Activated B cell treated with CpG ODN at 0.5 μM for 24 hours (primary cell): ENCODE data around the gene NFKBIZ. TPM values are rescaled to one million over a fixed set of nuclear protein-coding genes. Genes with fewer than 3 reads are reported as not detected.

Experiments used
- ATAC-seq: fragments of 200-7000 bp; cut with Tn5 transposase; one replicate; pipeline ENCODE4 v1.10.0; 2021; ENCODE audit warnings: low read depth, mild to moderate bottlenecking, moderate library complexity
- CTCF ChIA-PET: fragments of 350-600 bp; sonication (Branson Sonifier 250); formaldehyde crosslinking; loops from one replicate; lab custom pipeline; 2021; ENCODE audit warnings: antibody characterized with exemption; lab: Charles Lee
- POLR2A ChIA-PET: fragments of 350-600 bp; sonication (Branson Sonifier 250); formaldehyde crosslinking; loops from one replicate; lab custom pipeline; 2021; ENCODE audit warnings: antibody characterized with exemption; lab: Charles Lee
- DNase-seq: peaks from one replicate; pipeline ENCODE4 v3.0.0; 2022
- H3K27ac Mint-ChIP-seq: one replicate; pipeline ENCODE4 v1.8.0; 2020; ENCODE audit warnings: mixed read lengths
- H3K27me3 Mint-ChIP-seq: one replicate; pipeline ENCODE4 v1.8.0; 2021; ENCODE audit warnings: mixed read lengths
- H3K36me3 Mint-ChIP-seq: one replicate; pipeline ENCODE4 v1.8.0; 2021; ENCODE audit warnings: low read depth, mixed read lengths
- H3K4me1 Mint-ChIP-seq: one replicate; pipeline ENCODE4 v1.8.0; 2021; ENCODE audit warnings: mixed read lengths
- H3K4me3 Mint-ChIP-seq: one replicate; pipeline ENCODE4 v1.8.0; 2020; ENCODE audit warnings: mild to moderate bottlenecking, mixed read lengths
- H3K9me3 Mint-ChIP-seq: one replicate; pipeline ENCODE4 v1.8.0; 2020; ENCODE audit warnings: mixed read lengths
- intact Hi-C: fragments of 100-400 bp; cut with micrococcal nuclease; formaldehyde crosslinking; loops from one replicate; pipeline ENCODE4 v1.15.1; 2024
- total RNA-seq: library from RNA; stranded (reverse); gene quantifications from 2 replicates; pipeline ENCODE4 v1.2.3, GENCODE V29; 2022
- TF ChIP-seq, protein P1 (sequence below): fragments of 200-600 bp; IDR thresholded peaks from one replicate; pipeline ENCODE4 v1.8.0; 2022; ENCODE audit warnings: antibody characterized with exemption, mild to moderate bottlenecking

The NFKBIZ gene
- total RNA-seq, 1 donor from 2014 or later = 421 TPM

DNA sequence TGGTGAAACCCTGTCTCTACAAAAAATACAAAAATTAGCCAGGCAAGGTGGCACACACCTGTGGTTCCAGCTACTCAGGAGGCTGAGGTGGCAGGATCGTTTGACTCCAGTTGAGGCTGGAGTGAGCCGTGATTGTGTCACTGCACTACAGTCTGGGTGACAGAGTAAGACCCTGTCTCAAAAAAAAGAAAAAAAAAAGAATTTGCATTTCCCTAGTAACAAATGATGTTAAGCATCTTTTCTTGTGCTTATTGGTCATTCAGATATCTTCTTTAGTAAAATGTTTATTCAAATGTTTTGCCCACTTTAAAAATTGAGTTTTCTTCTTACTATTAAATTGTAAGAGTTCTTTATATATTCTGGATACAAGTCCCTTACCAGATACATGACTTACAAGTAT lies 48.7 kb downstream of the NFKBIZ start:
- Mint-ChIP-seq H3K4me1 (peaks cover 56% of the 10 kb centered on the region), H3K36me3 (no peaks in the 10 kb centered on the region), H3K27ac (peak overlapping the region; percentile 91), H3K9me3 (peaks cover 4% of the 10 kb centered on the region), H3K27me3 (no peaks in the 10 kb centered on the region), H3K4me3 (peak overlapping the region; percentile 56)
- DNase-seq = no peak
- no peak for ATAC-seq
- intact Hi-C loops = loop anchor here (1.0 to 5.0 kb wide), 9 partner anchors 21 to 221 kb away; partner anchors contain the start of genes NFKBIZ and ZBTB11
- CTCF ChIA-PET = no interaction called here
- POLR2A ChIA-PET = interaction anchor here (0.6 to 5.6 kb wide), 8 partner anchors 22 to 99 kb away, joined by 3 to 67 read pairs (median 4); partner anchors contain the start of gene NFKBIZ
- TF ChIP-seq, protein P1, sequence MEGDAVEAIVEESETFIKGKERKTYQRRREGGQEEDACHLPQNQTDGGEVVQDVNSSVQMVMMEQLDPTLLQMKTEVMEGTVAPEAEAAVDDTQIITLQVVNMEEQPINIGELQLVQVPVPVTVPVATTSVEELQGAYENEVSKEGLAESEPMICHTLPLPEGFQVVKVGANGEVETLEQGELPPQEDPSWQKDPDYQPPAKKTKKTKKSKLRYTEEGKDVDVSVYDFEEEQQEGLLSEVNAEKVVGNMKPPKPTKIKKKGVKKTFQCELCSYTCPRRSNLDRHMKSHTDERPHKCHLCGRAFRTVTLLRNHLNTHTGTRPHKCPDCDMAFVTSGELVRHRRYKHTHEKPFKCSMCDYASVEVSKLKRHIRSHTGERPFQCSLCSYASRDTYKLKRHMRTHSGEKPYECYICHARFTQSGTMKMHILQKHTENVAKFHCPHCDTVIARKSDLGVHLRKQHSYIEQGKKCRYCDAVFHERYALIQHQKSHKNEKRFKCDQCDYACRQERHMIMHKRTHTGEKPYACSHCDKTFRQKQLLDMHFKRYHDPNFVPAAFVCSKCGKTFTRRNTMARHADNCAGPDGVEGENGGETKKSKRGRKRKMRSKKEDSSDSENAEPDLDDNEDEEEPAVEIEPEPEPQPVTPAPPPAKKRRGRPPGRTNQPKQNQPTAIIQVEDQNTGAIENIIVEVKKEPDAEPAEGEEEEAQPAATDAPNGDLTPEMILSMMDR = no peak

- intact Hi-C loops = loop anchor here (1.0 to 5.0 kb wide), 10 partner anchors 11 to 221 kb away; partner anchors contain the start of genes NFKBIZ and ZBTB11
- Mint-ChIP-seq H3K27me3 (no peaks in the 10 kb centered on the region), H3K4me3 (peak overlapping the region; percentile 56), H3K36me3 (no peaks in the 10 kb centered on the region), H3K4me1 (peaks cover 61% of the 10 kb centered on the region), H3K27ac (peak overlapping the region; percentile 91), H3K9me3 (peaks cover 4% of the 10 kb centered on the region)
- TF ChIP-seq, protein P1 = no peak
- ChIA-PET CTCF (interaction anchor here (1.3 to 1.8 kb wide), 3 partner anchors 36 to 330 kb away, joined by 3 to 11 read pairs (median 5); no protein-coding TSS in a partner anchor), POLR2A (interaction anchor here (0.9 to 5.6 kb wide), 15 partner anchors 22 to 327 kb away, joined by 3 to 67 read pairs (median 5); partner anchors contain the start of gene NFKBIZ)
- ATAC-seq (peak; percentile 86), DNase-seq (peak; percentile 25)
These were observed 49.4 kb downstream of the NFKBIZ start for GRCh38 chr3:101898752-101899169.

GRCh38 chr3:101900316-101900715 lies 51.0 kb downstream of the NFKBIZ start:
- POLR2A ChIA-PET = interaction anchor here (0.9 to 5.6 kb wide), 10 partner anchors 24 to 304 kb away, joined by 3 to 67 read pairs (median 6); partner anchors contain the start of gene NFKBIZ
- intact Hi-C loops = no loop called here

GRCh38 chr3:101900736-101901135 lies 51.4 kb downstream of the NFKBIZ start:
- peaks cover 2% of the 10 kb centered on the region for H3K9me3 Mint-ChIP-seq
- ChIA-PET CTCF (interaction anchor here (0.8 to 1.8 kb wide), 2 partner anchors 87 to 324 kb away, joined by 3 to 11 read pairs; no protein-coding TSS in a partner anchor), POLR2A (interaction anchor here (0.9 to 5.6 kb wide), 10 partner anchors 8 to 304 kb away, joined by 3 to 67 read pairs (median 4); partner anchors contain the start of gene NFKBIZ)
- H3K36me3 Mint-ChIP-seq = no peaks in the 10 kb centered on the region
- ATAC-seq (no peak), DNase-seq (no peak)
- intact Hi-C loops = no loop called here
- H3K27me3 Mint-ChIP-seq = no peaks in the 10 kb centered on the region
- TF ChIP-seq, protein P1 = no peak
- H3K27ac Mint-ChIP-seq = peak overlapping the region; percentile 91
- H3K4me3 Mint-ChIP-seq = no peak overlapping the region
- H3K4me1 Mint-ChIP-seq = peaks cover 61% of the 10 kb centered on the region

More at GRCh38 chr3:101900316-101900715, 51.0 kb downstream of the NFKBIZ start:
- DNase-seq (no peak), ATAC-seq (no peak)
- Mint-ChIP-seq H3K4me3 (no peak overlapping the region), H3K27me3 (no peaks in the 10 kb centered on the region), H3K27ac (peak overlapping the region; percentile 91), H3K36me3 (no peaks in the 10 kb centered on the region), H3K9me3 (peaks cover 2% of the 10 kb centered on the region), H3K4me1 (peaks cover 61% of the 10 kb centered on the region)
- TF ChIP-seq, protein P1 = no peak
- CTCF ChIA-PET = interaction anchor here (0.8 to 1.8 kb wide), 2 partner anchors 86 to 325 kb away, joined by 3 to 11 read pairs; no protein-coding TSS in a partner anchor

- intact Hi-C loops = no loop called here
- H3K27me3 Mint-ChIP-seq = no peaks in the 10 kb centered on the region
- ChIA-PET CTCF (interaction anchor here (0.7 to 1.1 kb wide), 3 partner anchors 88 to 323 kb away, joined by 3 to 4 read pairs (median 3); no protein-coding TSS in a partner anchor), POLR2A (interaction anchor here (0.5 to 5.6 kb wide), 11 partner anchors 9 to 136 kb away, joined by 3 to 67 read pairs (median 4); partner anchors contain the start of gene NFKBIZ)
- H3K4me3 Mint-ChIP-seq = peak overlapping the region; percentile 36
- no peak for DNase-seq
- ATAC-seq = peak; percentile 56
- peaks cover 61% of the 10 kb centered on the region for H3K4me1 Mint-ChIP-seq
- peaks cover 2% of the 10 kb centered on the region for H3K9me3 Mint-ChIP-seq
- TF ChIP-seq, protein P1 = no peak
- H3K36me3 Mint-ChIP-seq = no peaks in the 10 kb centered on the region
- peak overlapping the region; percentile 91 for H3K27ac Mint-ChIP-seq
These were observed 52.7 kb downstream of the NFKBIZ start for GRCh38 chr3:101902041-101902440.
